Measurements from ENCODE around the gene SPATA12.
"Not testable (repeated sequence)": the region's sequence is repeated elsewhere in the genome, so short reads cannot be mapped to it uniquely, and the experiment has no call there.

SPATA12 gene

DNA sequence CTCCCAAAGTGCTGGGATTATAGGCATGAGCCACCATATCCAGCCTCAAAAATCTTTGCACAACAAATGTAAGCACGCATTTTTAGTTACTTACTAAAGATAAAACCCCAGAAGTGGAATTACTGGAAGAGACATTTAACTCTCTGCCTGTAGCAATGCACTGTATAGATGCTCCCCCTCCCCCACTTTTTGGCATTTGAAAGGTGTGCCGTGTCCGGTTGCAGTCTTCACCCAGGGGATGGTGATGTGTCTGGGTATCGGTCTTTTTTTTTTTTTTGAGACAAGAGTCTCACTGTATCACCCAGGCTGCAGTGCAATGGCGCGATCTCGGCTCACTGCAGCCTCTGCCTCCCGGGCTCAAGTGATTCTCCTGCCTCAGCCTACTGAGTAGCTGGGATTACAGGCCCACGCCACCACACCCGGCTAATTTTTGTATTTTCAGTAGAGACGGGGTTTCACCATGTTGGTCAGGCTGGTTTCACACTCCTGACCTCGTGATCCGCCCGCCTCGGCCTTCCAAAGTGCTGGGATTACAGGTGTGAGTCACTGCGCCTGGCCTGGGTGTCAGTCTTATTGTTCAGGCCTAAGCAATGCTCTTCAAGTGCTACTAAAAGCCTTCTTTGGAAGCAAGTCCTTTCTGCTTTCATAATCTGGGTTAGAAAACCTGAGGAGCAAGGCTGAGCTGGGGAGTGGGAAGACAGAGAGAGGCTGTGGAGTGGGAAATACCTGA is 23.0 kb downstream of the SPATA12 start:
- not testable (repeated sequence) for DNase-seq (ENCODE audit: low spot score)

DNA sequence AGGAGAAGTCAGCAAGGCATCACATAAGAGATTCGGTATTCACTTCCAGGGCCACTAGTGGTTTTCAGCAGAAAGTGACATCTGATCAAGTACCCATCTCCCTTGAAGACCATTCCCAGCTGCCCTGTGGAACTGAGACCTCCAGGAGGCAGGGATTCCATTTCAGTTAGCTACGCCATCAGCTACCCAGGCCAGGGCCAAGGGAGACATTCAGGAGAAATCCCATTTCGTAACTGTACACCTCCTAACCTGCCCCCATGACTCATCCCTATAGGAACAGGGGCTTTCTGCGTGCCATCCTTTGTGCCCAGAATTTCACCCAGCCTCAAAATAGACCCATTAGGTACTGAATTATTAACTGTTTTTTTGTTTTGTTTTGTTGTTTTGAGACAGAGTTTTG is 24.7 kb downstream of the SPATA12 start:
- DNase-seq (ENCODE audit: low spot score), result no peak

DNA sequence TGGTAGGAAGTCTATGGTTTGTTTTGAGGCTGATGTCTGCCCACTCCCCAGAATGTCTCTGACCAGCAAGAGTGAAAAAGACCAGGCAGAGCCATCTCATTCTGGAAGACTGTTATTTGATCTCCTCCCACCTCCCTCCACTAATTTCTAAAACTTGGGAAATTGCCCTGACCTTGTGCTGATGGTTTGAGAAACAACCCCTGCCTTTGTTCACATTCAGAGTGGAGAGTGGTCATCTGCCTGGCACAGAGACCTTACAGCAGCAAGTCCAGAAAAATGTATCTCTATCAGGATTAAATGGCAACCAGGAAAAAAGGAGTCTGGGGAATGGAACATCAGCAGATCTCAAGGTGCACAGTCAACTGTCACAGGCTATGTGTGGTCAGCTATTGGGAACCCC is 25.7 kb downstream of the SPATA12 start:
- no peak for DNase-seq (ENCODE audit: low spot score)

DNA sequence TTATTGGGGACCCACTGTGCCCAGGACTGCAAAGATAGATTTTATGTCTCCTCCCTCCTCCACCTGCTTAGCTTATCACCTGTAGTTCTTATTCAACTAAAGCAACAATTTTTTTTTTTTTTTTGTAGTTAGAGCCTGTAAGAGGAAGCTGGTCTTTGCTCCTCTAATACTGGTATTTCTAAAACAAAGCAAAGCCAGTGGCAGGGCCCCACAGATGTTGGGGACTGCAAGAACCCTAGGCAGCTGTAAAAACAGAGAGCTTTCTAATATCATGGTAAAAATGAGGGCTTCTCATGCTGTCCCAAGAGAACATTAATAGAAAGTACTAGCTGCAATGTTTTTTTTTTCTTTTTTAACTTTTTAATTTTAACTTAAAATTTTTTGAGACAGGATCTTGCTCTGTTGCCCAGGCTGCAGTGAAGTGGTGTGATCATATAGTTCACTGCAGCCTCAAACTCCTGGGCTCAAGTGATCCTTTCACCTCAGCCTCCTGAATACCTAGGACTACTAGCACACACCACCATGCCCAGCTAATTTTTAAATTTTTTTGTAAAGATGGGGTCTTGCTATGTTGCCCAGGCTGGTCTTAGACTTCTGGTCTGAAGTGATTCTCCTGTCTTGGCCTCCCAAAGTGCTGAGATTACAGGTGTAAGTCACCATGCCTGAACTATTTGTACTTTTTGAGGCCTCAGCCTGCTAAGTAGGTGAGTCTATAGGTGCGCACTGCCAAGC is 27.1 kb downstream of the SPATA12 start:
- DNase-seq (ENCODE audit: low spot score), result no peak

DNA sequence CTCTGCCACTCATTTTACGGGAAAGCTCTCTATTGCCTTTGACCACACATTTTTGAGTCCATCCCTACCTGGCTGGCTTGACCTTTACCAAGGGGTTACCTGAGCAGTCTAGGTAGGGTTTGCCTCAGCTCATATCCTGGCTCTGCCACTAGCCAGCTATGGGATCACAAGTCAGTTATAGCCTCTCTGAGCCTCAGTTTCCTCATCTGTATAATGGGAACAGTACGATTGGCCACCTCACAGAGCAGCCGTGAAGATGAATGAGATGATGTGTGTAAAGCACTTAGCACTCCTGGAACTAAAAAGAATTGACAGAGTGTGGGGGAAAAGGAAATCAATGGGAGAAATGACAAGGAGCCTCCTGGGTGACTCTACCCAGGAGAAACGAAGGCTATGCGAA is 28.0 kb downstream of the SPATA12 start:
- no peak for DNase-seq (ENCODE audit: low spot score)

DNA sequence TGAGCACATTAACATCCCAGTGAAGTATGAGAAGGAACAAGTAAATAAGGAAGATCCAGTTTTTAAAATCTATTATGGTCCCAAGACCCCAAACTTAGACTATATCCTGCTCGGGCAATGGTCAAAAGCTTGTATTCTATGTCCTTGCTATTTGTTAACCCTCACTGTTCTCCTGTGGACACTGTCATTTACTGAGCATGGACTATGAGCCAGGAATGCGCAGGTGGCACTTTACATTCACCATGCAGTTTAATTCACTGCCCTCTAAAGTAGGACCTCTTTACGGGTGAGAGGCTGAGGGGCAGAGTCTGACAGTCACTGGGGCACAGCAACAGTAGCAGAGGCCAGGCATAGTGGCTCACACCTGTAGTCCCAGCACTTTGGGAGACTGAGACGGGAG is 28.6 kb downstream of the SPATA12 start:
- no peak for DNase-seq (ENCODE audit: low spot score)

DNA sequence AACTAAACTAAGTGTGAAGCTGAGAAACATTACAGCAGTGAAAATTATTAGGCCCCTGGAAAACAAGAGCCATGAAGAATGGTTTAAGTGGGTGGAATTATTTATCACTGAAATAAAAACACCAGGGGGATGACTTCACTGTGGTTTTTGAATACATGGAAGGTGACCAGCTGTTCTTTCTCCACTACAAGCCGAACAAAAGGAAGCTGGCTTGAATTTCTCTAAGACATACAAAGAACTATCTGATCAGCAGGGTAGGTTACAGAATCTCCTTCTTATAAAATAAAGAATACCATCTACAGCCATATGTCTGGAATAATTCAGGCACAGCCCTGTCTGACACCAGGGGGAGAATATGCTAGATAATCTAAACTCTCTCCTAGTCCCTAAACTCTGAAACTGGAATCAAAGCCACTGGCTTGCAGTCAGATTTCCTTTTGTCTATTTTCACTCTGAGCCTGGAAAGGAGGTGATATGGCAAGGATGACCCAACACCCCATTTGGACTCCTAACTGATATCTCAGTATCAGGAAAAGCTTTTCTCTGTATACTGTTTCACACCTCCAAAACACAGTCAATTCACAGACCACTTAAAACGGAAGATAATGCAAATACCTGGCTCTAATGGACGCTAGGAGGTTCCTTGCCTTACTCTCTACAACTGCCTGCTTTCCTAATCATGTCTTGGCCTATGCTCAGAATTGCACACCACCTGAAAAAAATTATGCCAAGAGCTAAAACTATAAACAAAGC is 31.2 kb downstream of the SPATA12 start:
- DNase-seq (ENCODE audit: low spot score), result no peak

DNA sequence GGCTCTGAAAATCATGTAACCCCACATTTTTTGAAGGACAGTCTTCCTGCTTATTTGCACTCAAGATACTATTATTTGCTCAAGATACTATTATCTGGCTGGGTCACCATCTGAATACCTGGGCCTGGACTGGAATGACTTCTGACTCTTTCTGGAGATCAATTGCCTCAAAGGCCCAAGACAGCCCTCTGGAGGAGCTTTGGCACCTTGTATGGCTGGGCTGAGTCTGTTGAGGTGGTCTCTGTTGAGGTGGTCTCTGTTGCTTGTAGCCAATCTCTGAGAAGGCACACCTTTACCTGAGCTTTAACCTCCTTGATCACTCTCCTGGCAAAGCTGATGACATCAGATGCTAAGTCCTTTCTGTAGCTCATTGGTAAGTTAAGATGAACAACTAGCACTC is 33.0 kb downstream of the SPATA12 start:
- DNase-seq (ENCODE audit: low spot score), result no peak

DNA sequence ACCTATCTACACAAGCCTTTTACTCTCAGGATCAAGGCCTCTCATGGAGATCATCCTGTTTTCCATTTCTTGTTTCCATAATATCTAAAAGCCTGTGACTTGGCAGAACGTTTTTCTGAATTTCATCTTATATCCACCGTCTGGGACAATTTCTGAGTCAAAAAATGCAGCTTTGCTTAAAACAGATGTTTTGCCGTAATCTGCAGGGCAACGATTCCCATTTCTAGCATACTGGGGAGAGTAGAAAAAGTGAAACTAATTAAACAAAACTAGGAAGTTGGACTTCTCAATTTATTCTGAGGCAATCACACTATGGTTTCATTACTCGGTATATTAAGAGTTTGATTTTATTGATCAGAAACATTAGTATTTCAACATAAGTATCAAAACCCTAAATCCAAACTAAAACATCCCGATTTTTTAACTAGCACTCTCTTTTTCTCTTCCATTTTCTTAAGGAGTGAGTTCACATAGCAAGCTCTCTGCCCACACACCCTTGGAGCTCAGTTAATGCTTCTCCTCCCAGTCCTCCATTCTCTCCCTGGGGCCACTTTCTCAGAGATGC is 33.6 kb downstream of the SPATA12 start:
- DNase-seq (ENCODE audit: low spot score), result no peak

DNA sequence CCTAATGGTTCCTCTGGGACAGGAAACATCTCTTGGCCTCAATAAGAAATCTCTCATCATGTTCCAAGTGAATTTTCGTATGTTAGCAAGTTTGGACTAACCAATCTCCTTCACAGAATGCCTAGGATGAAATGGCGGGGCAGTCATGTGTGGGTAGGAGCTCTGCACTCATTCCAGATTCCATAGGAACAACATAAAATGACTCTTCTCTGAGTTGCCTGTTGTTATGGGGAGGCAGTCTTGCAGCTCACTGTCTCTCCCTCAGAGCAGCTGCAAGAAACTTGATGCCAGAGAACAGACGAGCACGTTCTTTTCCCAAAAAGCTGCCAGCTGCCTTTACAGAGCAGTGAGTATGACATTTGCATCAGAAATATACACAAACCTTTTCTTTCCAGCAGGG is 34.1 kb downstream of the SPATA12 start:
- DNase-seq (ENCODE audit: low spot score), result no peak

DNA sequence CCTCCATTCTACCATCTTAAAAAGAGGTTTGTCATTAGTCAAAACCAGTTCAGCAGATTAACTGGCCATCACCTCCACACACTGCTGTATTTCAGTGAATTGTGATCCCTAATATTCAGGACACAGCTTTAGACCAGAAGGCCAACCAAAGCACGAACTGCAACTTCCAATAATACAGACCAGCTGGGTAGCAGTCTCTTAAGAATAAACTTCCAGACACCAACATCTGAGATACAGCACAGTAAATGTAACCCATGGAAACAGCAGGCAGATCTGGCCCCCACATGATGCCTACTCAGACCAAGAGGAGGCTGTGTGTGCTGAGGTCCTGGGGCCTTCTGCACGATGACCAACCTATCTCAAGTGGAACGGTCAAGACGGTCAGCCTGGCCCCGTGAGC is 34.9 kb downstream of the SPATA12 start:
- no peak for DNase-seq (ENCODE audit: low spot score)

DNA sequence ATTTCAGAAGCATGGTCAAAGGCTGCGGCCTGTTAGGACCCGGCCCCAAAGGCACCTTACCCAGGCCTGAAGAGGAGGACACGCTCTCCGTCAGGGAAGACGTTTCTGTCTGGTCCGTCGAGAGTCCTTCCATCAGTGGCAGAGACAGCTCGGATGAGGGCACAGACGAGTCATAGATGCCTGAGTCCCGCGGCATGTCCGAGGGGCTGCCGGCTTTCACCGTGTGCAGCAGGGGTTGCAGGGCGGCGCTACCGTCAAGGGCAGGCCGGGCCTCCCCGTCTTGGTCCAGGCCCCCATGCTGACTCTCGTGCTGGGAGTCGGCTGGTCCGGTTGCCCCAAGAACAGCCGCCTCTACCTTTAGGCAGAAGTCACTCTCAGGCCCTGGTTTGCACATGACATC is 37.1 kb downstream of the SPATA12 start:
- DNase-seq (ENCODE audit: low spot score), result no peak

DNA sequence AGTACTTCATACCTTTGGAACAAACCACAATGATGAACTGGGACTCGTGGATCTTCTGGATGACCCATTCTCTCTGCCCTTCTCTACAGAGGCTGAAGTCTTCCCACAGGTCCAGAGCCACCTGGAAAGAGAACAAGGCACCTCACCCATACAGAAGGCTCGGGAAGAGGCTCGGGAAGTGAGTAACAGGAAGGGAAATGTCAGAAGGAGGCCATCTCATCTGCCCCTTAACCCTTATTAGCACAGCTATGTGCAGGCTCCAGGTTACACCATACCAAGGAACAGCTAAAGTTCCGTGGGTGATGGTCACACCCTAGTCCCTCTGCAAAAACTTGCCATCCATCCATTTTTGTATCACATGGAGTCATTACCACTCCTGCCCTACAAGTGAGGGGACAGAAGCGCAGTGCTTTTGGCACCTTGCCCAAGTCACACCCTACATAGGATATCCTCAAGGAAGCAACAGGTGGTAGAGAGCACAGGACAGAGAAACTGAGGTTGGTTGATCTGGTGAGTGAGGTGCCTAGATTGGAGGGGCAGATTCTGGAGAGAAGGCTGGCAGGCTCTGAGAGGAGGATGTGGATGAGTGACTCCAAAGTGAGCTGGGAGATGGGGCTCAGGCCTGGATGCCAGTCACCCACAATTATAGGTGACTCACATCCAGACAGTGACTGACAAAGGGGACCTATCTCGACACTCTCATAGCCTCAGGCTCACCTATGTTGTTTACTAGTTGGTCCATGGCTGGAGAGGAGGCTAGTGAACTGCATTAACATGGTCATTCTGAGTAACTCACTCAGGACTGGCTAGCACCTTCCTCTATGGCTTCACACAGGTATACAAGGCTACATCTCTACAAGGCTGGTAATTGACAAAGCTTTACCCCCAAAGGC is 38.2 kb downstream of the SPATA12 start:
- DNase-seq (ENCODE audit: low spot score), result no peak

DNA sequence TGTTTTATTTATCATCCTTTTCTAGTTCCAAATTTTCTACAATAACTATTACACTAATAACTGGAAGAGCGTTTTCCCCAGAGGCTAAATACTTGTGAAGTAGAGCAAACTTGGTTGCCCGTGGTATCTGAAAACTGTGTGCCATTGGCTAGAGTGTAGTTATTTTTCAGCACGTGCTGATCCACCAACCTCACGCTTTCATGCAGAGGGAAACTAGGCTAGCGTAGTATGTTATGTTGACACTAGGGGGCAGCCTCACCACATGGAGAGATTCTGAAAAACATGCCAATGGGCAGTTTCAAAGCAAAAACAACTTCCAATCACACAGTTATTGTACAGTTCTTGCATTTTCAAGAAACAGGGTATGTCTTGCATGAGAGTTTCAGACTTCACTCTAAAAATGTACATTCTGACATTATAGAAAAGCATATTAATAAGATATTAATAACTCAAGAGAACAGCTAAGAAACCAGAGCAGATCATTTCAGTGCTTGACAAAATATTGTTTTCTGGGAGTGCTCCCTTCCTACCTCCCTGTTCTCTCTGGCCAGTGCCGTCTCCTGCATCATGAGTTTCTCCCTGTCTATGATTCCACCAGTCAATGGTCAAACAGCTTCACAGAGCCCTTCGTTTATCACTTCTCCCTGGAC is 39.7 kb downstream of the SPATA12 start:
- peak; percentile 73 for DNase-seq (ENCODE audit: low spot score)

DNA sequence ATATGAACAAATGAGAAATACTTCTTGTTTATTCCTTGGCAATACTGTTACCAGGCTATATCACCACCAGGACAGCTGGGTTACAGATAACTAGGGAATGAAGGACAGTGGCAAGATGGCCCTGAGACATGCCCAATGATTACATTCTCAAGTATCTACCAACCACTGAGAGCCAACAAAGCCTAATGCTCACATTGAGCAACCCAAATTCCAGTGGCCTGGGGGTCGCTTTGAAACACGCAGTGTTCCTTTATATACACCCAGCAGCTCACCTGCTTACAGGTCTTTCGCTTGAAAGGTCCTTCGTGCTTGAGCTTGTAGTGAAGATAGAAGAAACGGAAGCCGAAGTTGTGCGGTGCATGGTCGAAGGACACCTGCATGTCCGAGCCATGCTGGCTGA is 45.1 kb downstream of the SPATA12 start:
- no peak for DNase-seq (ENCODE audit: low spot score)

DNA sequence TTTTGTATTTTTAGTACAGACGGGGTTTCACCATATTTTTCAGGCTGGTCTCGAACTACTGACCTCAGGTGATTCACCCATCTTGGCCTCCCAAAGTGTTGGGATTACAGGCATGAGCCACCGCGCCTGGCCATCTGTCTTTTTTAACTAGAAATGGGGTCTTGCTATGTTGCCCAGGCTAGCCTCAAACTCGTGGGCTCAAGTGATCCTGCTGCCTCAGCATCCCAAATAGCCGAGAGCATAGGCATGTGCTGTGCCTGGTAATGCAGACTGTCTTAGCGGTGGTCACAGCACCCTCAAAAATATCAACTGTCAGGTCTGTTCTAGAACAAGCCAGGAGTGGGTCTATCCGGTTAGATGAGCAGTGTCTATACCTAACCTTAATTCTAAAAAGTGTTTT is 48.2 kb downstream of the SPATA12 start:
- DNase-seq (ENCODE audit: low spot score), result no peak

DNA sequence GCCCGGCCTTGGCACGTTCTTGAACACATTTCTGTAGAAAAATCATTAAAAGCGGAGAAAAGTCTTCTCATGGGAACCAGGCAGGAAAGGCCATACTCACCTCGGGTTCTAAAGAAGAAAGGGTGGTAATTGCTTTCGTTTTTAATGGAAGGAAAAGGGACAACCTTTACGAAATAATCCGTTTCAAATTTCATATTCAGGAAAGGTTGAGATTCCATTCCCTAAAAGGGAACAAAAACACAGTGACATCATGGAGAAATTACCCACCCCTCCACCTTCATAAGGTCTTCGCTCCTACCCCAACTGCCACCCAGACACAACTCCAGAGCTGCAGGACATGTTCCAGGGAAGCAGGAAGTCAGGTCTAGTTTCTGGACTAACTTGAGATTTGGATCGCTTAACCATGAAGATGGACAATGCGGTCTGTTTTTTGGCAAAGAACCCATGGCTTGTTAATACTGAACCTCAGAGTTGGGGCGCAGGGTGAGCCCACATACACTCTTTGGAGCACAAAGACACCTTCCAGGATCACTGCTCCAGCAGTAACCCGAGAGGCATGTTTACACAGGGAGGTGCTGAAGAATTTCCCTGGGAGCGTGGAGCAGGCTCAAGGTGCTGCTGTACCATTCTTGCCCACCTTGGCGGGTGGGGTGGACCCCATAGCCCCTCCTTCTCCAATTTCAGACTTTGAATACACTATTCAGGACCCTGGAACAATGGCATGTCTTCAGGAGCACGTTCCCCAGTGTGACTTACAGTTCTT is 49.2 kb downstream of the SPATA12 start:
- no peak for DNase-seq (ENCODE audit: low spot score)

DNA sequence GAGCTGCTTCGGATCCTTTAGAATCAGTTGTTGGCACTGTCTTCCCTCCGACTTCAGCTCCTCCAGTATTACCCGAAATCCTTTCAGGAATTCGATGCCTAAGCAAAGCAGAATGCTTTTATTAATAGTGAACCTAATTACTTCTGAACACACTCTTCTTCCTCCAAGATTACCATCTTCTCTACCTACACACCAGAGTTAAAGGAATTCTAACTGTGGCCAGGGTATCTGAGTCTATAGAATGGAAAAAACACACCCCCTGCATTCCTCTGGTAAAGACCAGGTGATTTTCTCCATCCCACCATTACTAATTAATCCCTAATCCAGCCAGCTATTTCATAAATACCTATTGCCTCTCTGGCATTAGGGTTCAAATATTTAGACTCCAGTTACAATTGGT is 49.8 kb downstream of the SPATA12 start:
- DNase-seq (ENCODE audit: low spot score), result no peak

DNA sequence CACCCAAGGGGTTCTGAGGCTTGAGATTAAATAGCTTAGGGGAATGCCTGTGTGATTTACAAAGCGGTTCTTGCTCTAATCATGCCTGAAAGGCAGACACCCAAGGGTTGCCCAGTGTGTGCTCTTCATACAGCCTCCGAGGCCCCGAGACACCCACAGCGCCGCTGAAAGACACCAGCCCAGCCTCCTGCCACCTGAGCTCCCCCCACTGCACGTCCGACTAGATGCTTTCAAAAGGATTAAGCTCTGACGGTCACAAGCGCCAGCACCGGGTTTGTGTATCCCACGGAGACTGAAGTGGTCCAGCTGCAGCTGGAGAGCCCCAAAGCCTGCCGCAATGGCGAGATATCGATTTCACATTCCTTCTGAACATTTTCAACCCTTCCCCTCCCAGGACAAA is 50.3 kb downstream of the SPATA12 start:
- peak; percentile 45 for DNase-seq (ENCODE audit: low spot score)

DNA sequence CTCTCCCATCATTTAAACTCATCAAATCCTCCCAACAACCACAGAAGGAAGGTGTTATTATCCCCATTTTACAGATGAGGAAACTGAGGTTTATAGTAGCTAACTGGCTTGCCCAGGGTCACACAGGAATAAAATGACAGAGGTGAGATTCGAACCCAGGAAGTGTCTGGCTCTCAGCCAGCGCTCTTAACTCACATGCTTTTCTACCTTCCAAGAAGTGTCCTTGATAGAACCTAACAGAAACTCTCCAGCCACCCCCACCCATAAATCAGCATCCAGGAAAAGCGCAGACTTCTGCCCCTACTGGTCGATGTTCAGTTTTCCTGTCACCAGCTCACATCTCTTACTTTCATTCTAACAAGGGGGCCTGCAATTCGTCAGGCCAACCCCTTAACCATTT is 51.7 kb downstream of the SPATA12 start:
- DNase-seq (ENCODE audit: low spot score), result peak; percentile 47

All from D341Med (cell line).